IMR-90 (cell line): Measurements from ENCODE around the gene BTBD9. TPM values are rescaled to one million over a fixed set of nuclear protein-coding genes. Genes with fewer than 3 reads are reported as not detected.

Source experiments
- ATAC-seq: fragments of 200-7000 bp; cut with Tn5 transposase; 2 replicates; pipeline ENCODE4 v1.9.1; 2020; ENCODE audit warnings: low read depth, mild to moderate bottlenecking, moderate library complexity
- BruUV-seq: library from RNA; stranded (reverse); fragments of 400-500 nt; replicated peaks from 2 replicates; lab custom pipeline; 2021; lab: Mats Ljungman, UMichigan
- CTCF ChIA-PET: fragments of 300-600 bp; formaldehyde crosslinking; extraction: SDS; loops from one replicate; lab custom pipeline; 2021; ENCODE audit warnings: antibody characterized with exemption; lab: Yijun Ruan, JAX
- POLR2A ChIA-PET: fragments of 300-600 bp; sonication (Branson Sonifier 250); formaldehyde crosslinking; loops from one replicate; lab custom pipeline; 2022; ENCODE audit warnings: antibody characterized with exemption; ENCODE audit not compliant: unreplicated experiment; lab: Charles Lee
- DNase-seq: peaks from one replicate; pipeline ENCODE4 v3.0.0; 2013
- H2AFZ ChIP-seq: replicated peaks from 2 replicates; pipeline ENCODE3; 2013; ENCODE audit warnings: low read length, mild to moderate bottlenecking; ENCODE audit not compliant: poor library complexity
- H2AK5ac ChIP-seq: 2 replicates; pipeline ENCODE4 v1.6.1; 2013; ENCODE audit warnings: low read depth, low read length, inconsistent platforms
- H2AK9ac ChIP-seq: replicated peaks from 2 replicates; pipeline ENCODE3; 2013; ENCODE audit warnings: mild to moderate bottlenecking, low read depth, low read length, moderate library complexity; ENCODE audit not compliant: poor library complexity
- H2BK120ac ChIP-seq: 2 replicates; pipeline ENCODE4 v1.6.1; 2013; ENCODE audit warnings: low read depth, low read length, inconsistent platforms
- H2BK15ac ChIP-seq: 3 replicates; pipeline ENCODE4 v1.6.1; 2013; ENCODE audit warnings: low read depth, low read length, inconsistent platforms
- H2BK20ac ChIP-seq: 2 replicates; pipeline ENCODE4 v1.6.1; 2013; ENCODE audit warnings: low read depth, mild to moderate bottlenecking, inconsistent platforms, low read length, moderate library complexity
- H2BK5ac ChIP-seq: 2 replicates; pipeline ENCODE4 v1.6.1; 2013; ENCODE audit warnings: mild to moderate bottlenecking, low read depth, low read length, inconsistent platforms; ENCODE audit not compliant: poor library complexity, severe bottlenecking
- H3K14ac ChIP-seq: replicated peaks from 2 replicates; pipeline ENCODE4 v1.6.1; 2013; ENCODE audit warnings: low read depth, low read length, inconsistent platforms
- H3K18ac ChIP-seq: 2 replicates; pipeline ENCODE4 v1.6.1; 2013; ENCODE audit warnings: low read depth, low read length, control low read depth
- H3K23ac ChIP-seq: 2 replicates; pipeline ENCODE4 v1.6.1; 2013; ENCODE audit warnings: low read depth, low read length, inconsistent platforms
- H3K27ac ChIP-seq: 2 replicates; pipeline ENCODE4 v1.5.1; 2013; ENCODE audit warnings: mild to moderate bottlenecking, control low read depth, low read length; ENCODE audit not compliant: insufficient read depth
- H3K27me3 ChIP-seq: 2 replicates; pipeline ENCODE4 v1.6.1; 2013; ENCODE audit warnings: low read length; ENCODE audit not compliant: control insufficient read depth, insufficient read depth
- H3K36me3 ChIP-seq: 2 replicates; pipeline ENCODE4 v1.6.1; 2013; ENCODE audit warnings: low read length, mixed read lengths; ENCODE audit not compliant: control insufficient read depth, insufficient read depth
- H3K4ac ChIP-seq: 2 replicates; pipeline ENCODE4 v1.6.1; 2013; ENCODE audit warnings: low read depth, low read length, inconsistent platforms
- H3K4me1 ChIP-seq: 2 replicates; pipeline ENCODE4 v1.6.1; 2013; ENCODE audit warnings: low read length, mixed read lengths; ENCODE audit not compliant: control insufficient read depth, insufficient read depth
- H3K4me2 ChIP-seq: 2 replicates; pipeline ENCODE4 v1.6.1; 2013; ENCODE audit warnings: low read depth, mild to moderate bottlenecking, control low read depth, low read length, moderate library complexity
- H3K4me3 ChIP-seq: 2 replicates; pipeline ENCODE4 v1.5.1; 2013; ENCODE audit warnings: low read depth, mild to moderate bottlenecking, control low read depth, low read length, moderate library complexity; ENCODE audit not compliant: insufficient read depth
- H3K56ac ChIP-seq: 2 replicates; pipeline ENCODE4 v1.6.1; 2013; ENCODE audit warnings: low read length, inconsistent platforms; ENCODE audit not compliant: insufficient read depth; ENCODE audit errors: extremely low read depth
- H3K79me1 ChIP-seq, 2 experiments: 2 replicates each; pipeline ENCODE4 v1.6.1; 2013; ENCODE audit warnings: low read length in 2 of 2, inconsistent platforms in 1 of 2, low read depth in 1 of 2
- H3K9ac ChIP-seq: 2 replicates; pipeline ENCODE4 v1.6.1; 2013; ENCODE audit warnings: low read depth, low read length, control low read depth
- H3K9me1 ChIP-seq: 2 replicates; pipeline ENCODE4 v1.6.1; 2013; ENCODE audit warnings: low read length, inconsistent platforms; ENCODE audit not compliant: insufficient read depth
- H3K9me3 ChIP-seq: 2 replicates; pipeline ENCODE4 v1.6.1; 2013; ENCODE audit warnings: low read length; ENCODE audit not compliant: control insufficient read depth, insufficient read depth
- H4K20me1 ChIP-seq: 2 replicates; pipeline ENCODE4 v1.6.1; 2013; ENCODE audit warnings: low read length, inconsistent platforms; ENCODE audit not compliant: insufficient read depth
- H4K5ac ChIP-seq: 2 replicates; pipeline ENCODE4 v1.6.1; 2013; ENCODE audit warnings: mild to moderate bottlenecking, low read depth, low read length, control low read depth
- H4K8ac ChIP-seq, 2 experiments: 2 replicates each; pipeline ENCODE4 v1.6.1; 2013; ENCODE audit warnings: low read depth in 2 of 2, low read length in 2 of 2, control low read depth in 1 of 2, inconsistent platforms in 1 of 2
- H4K91ac ChIP-seq: 2 replicates; pipeline ENCODE4 v1.6.1; 2013; ENCODE audit warnings: low read depth, low read length, inconsistent platforms; ENCODE audit not compliant: insufficient read depth
- BHLHE40 ChIP-seq: fragments of 150-350 bp; IDR thresholded peaks from 2 replicates; pipeline ENCODE4 v1.6.1; 2016; ENCODE audit warnings: mild to moderate bottlenecking, low read depth, low read length
- CEBPB ChIP-seq: IDR thresholded peaks from 2 replicates; pipeline ENCODE4 v1.6.1; 2012; ENCODE audit warnings: low read depth, low read length, improper control_type of control experiment
- CHD1 ChIP-seq: IDR thresholded peaks from 2 replicates; pipeline ENCODE4 v1.6.1; 2012; ENCODE audit warnings: low read depth, low read length, improper control_type of control experiment
- FOS ChIP-seq: fragments of 150-350 bp; IDR thresholded peaks from 2 replicates; pipeline ENCODE4 v1.6.1; 2016; ENCODE audit warnings: low read depth, low read length
- MAFK ChIP-seq: IDR thresholded peaks from 2 replicates; pipeline ENCODE4 v1.6.1; 2012; ENCODE audit warnings: low read depth, low read length, improper control_type of control experiment
- MAZ ChIP-seq: IDR thresholded peaks from 2 replicates; pipeline ENCODE4 v1.6.1; 2012; ENCODE audit warnings: low read depth, mild to moderate bottlenecking, low read length, improper control_type of control experiment, moderate library complexity, borderline replicate concordance
- MXI1 ChIP-seq: IDR thresholded peaks from 2 replicates; pipeline ENCODE4 v1.6.1; 2012; ENCODE audit warnings: low read depth, mild to moderate bottlenecking, low read length, moderate library complexity, borderline replicate concordance
- NFE2L2 ChIP-seq: fragments of 150-350 bp; IDR thresholded peaks from 2 replicates; pipeline ENCODE4 v1.6.1; 2016; ENCODE audit warnings: low read depth, mild to moderate bottlenecking, low read length
- POLR2A ChIP-seq: IDR thresholded peaks from 2 replicates; pipeline ENCODE4 v1.6.1; 2012; ENCODE audit warnings: mild to moderate bottlenecking, low read depth, low read length
- RAD21 ChIP-seq: IDR thresholded peaks from 2 replicates; pipeline ENCODE4 v1.6.1; 2012; ENCODE audit warnings: low read length, improper control_type of control experiment
- RCOR1 ChIP-seq: IDR thresholded peaks from 2 replicates; pipeline ENCODE4 v1.6.1; 2012; ENCODE audit warnings: mild to moderate bottlenecking, low read length, improper control_type of control experiment; ENCODE audit not compliant: insufficient replicate concordance
- RFX5 ChIP-seq: IDR thresholded peaks from 2 replicates; pipeline ENCODE4 v1.8.0; 2012; ENCODE audit warnings: low read depth, mild to moderate bottlenecking, low read length, moderate library complexity
- SMC3 ChIP-seq: fragments of 150-350 bp; IDR thresholded peaks from 2 replicates; pipeline ENCODE4 v1.6.1; 2016; ENCODE audit warnings: low read depth, mild to moderate bottlenecking, antibody characterized with exemption, low read length, moderate library complexity
- WGBS, 2 experiments: methylation state at CpG; one replicate each; pipeline versions ENCODE4 v1.1.5 to v1.1.7; 2013; ENCODE audit warnings: missing lambda C conversion rate in 2 of 2; ENCODE audit not compliant: insufficient read length in 1 of 2; ENCODE audit errors: extremely low coverage in 2 of 2; 5-methylcytosine and 5-hydroxymethylcytosine counted together
- dilution Hi-C: fragments of 300-500 bp; cut with HindIII; formaldehyde crosslinking; loops from one replicate; pipeline ENCODE4 v1.14.3; 2018; ENCODE audit warnings: low sequenced_read_pairs; ENCODE audit not compliant: unreplicated experiment
- in situ Hi-C: fragments of 300-500 bp; cut with MboI; formaldehyde crosslinking; loops from 3 replicates; pipeline ENCODE4 v1.14.3; 2019; ENCODE audit warnings: low sequenced_read_pairs, inconsistent platforms, mixed read lengths
- intact Hi-C: fragments of 100-400 bp; cut with micrococcal nuclease; formaldehyde crosslinking; loops from 2 replicates; pipeline ENCODE4 v1.10.0; 2022
- polyA plus RNA-seq, 3 experiments: library from polyadenylated mRNA; depleted of rRNA; stranded (reverse); fragments of >200 nt; gene quantifications; 2 replicates each; pipeline ENCODE4 v1.2.3, GENCODE V29; 2012; ENCODE audit warnings: low replicate concordance in 1 of 3
- total RNA-seq: library from RNA; depleted of rRNA; stranded (reverse); fragments of >200 nt; gene quantifications from 2 replicates; pipeline ENCODE4 v1.2.3, GENCODE V29; 2012
- TF ChIP-seq, protein P1 (sequence below): conservative IDR thresholded peaks from 2 replicates; pipeline ENCODE4 v1.5.1; 2012; ENCODE audit warnings: mild to moderate bottlenecking, low read depth, low read length, improper control_type of control experiment
- TF ChIP-seq, protein P2 (sequence below): fragments of 150-350 bp; IDR thresholded peaks from 2 replicates; pipeline ENCODE4 v1.6.1; 2017; ENCODE audit warnings: mild to moderate bottlenecking, antibody characterized with exemption, low read length, low read depth
- TF ChIP-seq, protein P3 (sequence below): fragments of 150-350 bp; IDR thresholded peaks from 2 replicates; pipeline ENCODE4 v1.6.1; 2016; ENCODE audit warnings: low read depth, mild to moderate bottlenecking, low read length, moderate library complexity, borderline replicate concordance

BTBD9 gene
- total and polyA plus RNA-seq, 2 of the 4 experiments (the other 2 are of a cell fraction) = 4.1 to 22.0 TPM

DNA sequence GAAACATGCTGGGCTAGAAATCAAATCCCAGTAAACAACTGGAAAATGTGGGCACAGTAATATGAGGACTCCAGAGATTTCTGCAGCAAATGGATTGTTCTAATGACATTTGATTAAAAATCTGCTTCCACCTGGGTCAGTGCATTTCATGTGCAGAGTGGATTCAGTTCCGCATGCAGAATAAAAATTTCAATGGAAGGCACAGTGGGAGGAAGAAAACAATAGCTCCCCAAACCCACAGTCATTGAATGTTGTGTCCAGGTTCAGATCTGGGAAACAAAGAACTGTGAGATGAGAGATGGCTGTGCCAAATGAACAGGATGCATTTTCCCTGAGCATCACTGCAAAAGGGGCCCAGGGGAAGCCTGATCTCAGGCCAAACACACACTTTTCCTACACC is 403.1 kb downstream of the BTBD9 start:
- TF ChIP-seq MAFK (no peak), MXI1 (no peak), RCOR1 (no peak), POLR2A (no peak), CEBPB (no peak), BHLHE40 (no peak), NFE2L2 (no peak), SMC3 (no peak), RFX5 (no peak), FOS (no peak), MAZ (no peak), RAD21 (no peak), CHD1 (no peak)
- TF ChIP-seq, protein P1, sequence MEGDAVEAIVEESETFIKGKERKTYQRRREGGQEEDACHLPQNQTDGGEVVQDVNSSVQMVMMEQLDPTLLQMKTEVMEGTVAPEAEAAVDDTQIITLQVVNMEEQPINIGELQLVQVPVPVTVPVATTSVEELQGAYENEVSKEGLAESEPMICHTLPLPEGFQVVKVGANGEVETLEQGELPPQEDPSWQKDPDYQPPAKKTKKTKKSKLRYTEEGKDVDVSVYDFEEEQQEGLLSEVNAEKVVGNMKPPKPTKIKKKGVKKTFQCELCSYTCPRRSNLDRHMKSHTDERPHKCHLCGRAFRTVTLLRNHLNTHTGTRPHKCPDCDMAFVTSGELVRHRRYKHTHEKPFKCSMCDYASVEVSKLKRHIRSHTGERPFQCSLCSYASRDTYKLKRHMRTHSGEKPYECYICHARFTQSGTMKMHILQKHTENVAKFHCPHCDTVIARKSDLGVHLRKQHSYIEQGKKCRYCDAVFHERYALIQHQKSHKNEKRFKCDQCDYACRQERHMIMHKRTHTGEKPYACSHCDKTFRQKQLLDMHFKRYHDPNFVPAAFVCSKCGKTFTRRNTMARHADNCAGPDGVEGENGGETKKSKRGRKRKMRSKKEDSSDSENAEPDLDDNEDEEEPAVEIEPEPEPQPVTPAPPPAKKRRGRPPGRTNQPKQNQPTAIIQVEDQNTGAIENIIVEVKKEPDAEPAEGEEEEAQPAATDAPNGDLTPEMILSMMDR = no peak
- TF ChIP-seq, protein P2, sequence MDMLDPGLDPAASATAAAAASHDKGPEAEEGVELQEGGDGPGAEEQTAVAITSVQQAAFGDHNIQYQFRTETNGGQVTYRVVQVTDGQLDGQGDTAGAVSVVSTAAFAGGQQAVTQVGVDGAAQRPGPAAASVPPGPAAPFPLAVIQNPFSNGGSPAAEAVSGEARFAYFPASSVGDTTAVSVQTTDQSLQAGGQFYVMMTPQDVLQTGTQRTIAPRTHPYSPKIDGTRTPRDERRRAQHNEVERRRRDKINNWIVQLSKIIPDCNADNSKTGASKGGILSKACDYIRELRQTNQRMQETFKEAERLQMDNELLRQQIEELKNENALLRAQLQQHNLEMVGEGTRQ = no peak
- TF ChIP-seq, protein P3, sequence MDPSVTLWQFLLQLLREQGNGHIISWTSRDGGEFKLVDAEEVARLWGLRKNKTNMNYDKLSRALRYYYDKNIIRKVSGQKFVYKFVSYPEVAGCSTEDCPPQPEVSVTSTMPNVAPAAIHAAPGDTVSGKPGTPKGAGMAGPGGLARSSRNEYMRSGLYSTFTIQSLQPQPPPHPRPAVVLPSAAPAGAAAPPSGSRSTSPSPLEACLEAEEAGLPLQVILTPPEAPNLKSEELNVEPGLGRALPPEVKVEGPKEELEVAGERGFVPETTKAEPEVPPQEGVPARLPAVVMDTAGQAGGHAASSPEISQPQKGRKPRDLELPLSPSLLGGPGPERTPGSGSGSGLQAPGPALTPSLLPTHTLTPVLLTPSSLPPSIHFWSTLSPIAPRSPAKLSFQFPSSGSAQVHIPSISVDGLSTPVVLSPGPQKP = no peak
- Histone ChIP-seq H4K20me1 (no peaks in the 10 kb centered on the region; the same call in 1 of the 2 replicates), H3K9me1 (peaks cover 5% of the 10 kb centered on the region), H2BK15ac (no peak overlapping the region), H3K36me3 (no peaks in the 10 kb centered on the region), H3K9me3 (no peaks in the 10 kb centered on the region), H3K4me1 (peaks cover 5% of the 10 kb centered on the region), H4K91ac (no peak overlapping the region), H2AK5ac (no peak overlapping the region), H3K79me1 (no peaks in the 10 kb centered on the region), H3K4me3 (no peak overlapping the region), H3K27ac (no peak overlapping the region), H2BK120ac (no peak overlapping the region), H4K5ac (no peak overlapping the region), H2AK9ac (no peak overlapping the region), H3K4me2 (no peak overlapping the region), H3K4ac (no peak overlapping the region), H3K56ac (no peak overlapping the region), H2AFZ (no peak overlapping the region), H3K27me3 (no peaks in the 10 kb centered on the region), H2BK20ac (no peak overlapping the region), H3K9ac (no peak overlapping the region), H3K18ac (no peak overlapping the region), H2BK5ac (no peak overlapping the region), H4K8ac (no peak overlapping the region), H3K23ac (no peak overlapping the region), H3K14ac (no peak overlapping the region)
- intact Hi-C loops = no loop called here
- ATAC-seq (no peak), DNase-seq (no peak)
- ChIA-PET CTCF (no interaction called here), POLR2A (no interaction called here)
- dilution Hi-C loops = no loop called here
- BruUV-seq = no TSS peak
- no CpG with 5 or more reads among the region's 1 CpG for WGBS, 2 experiments
- in situ Hi-C loops = no loop called here
